ENCODE data around the gene SLC22A12. TPM values are rescaled to one million over a fixed set of nuclear protein-coding genes. Genes with fewer than 3 reads are reported as not detected.

The SLC22A12 gene
- total and polyA plus RNA-seq, 12 donors: not detected

GRCh38 chr11:64607381-64607985 is 16.5 kb downstream of the SLC22A12 start:
- WGBS, 2 donors: 64 to 68% methylated on average over 43 to 55 of the region's 55 CpGs
- intact Hi-C loops (cut with DNase I): no loop called here
- H3K4me1 ChIP-seq: peaks cover 0 to 15% (median 9%) of the 10 kb centered on the region in 9 donors
- H3K36me3 ChIP-seq: no peaks in the 10 kb centered on the region
- no peaks in the 10 kb centered on the region for H3K9me3 ChIP-seq
- H3K27ac ChIP-seq: no peak overlapping the region
- TF ChIP-seq CTCF (IDR thresholded peaks at IDR 0.05): no peak
- H3K27me3 ChIP-seq: peaks cover 0 to 41% (median 14%) of the 10 kb centered on the region in 7 donors
- H3K4me3 ChIP-seq: peak overlapping the region in 8 of 10 donors; percentile 2 to 41 (median 28)
- ATAC-seq (peak in 3 of 8 donors; percentile 5 to 16 (median 7)), DNase-seq (peak in 1 of 2 donors; percentile 13)

- 15 to 19% methylated on average over 18 of the region's 18 CpGs for WGBS, 2 donors
- Histone ChIP-seq H3K27ac (no peak overlapping the region), H3K4me3 (peak overlapping the region in 8 of 10 donors; percentile 2 to 41 (median 28)), H3K27me3 (peaks cover 0 to 41% (median 14%) of the 10 kb centered on the region in 7 donors), H3K9me3 (no peaks in the 10 kb centered on the region), H3K4me1 (peaks cover 0 to 15% (median 9%) of the 10 kb centered on the region in 9 donors), H3K36me3 (no peaks in the 10 kb centered on the region)
- DNase-seq (peak in 1 of 2 donors; percentile 28), ATAC-seq (peak in 7 of 8 donors; percentile 54 to 78 (median 66))
- TF ChIP-seq CTCF (IDR thresholded peaks at IDR 0.05): no peak
- intact Hi-C loops (cut with DNase I): no loop called here
Observed at GRCh38 chr11:64608046-64608445, 17.0 kb downstream of the SLC22A12 start.

DNA sequence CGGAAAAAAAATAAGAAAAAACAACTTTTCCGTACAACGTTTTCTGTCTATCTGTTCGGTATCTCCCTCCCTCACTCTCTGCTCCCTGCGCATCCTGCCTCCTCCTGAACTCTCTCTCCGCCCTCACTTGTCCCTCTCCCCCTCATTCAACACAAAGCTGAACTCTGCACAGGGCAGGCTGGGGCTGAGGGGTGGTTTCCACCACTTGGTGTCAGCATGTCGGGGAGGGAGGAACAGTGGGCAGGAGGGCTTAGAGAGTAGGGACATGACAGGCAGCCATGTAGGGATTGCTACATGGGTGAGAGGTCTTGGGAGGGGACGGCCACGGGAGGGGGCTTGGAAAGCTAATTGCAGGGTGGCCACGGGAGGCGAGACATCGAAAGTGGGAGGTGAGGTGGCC is 17.6 kb downstream of the SLC22A12 start:
- DNase-seq: peak in 1 of 2 donors; percentile 3
- Histone ChIP-seq H3K9me3 (no peaks in the 10 kb centered on the region), H3K27ac (no peak overlapping the region), H3K4me1 (peaks cover 0 to 15% (median 9%) of the 10 kb centered on the region in 9 donors), H3K4me3 (peak overlapping the region in 4 of 10 donors; percentile 32 to 41 (median 36)), H3K36me3 (no peaks in the 10 kb centered on the region), H3K27me3 (peaks cover 0 to 41% (median 14%) of the 10 kb centered on the region in 7 donors)
- intact Hi-C loops (cut with DNase I): no loop called here
- ATAC-seq: no peak
- no peak for TF ChIP-seq CTCF (IDR thresholded peaks at IDR 0.05)
- WGBS, 2 donors: 58 to 65% methylated on average over 12 of the region's 12 CpGs

DNA sequence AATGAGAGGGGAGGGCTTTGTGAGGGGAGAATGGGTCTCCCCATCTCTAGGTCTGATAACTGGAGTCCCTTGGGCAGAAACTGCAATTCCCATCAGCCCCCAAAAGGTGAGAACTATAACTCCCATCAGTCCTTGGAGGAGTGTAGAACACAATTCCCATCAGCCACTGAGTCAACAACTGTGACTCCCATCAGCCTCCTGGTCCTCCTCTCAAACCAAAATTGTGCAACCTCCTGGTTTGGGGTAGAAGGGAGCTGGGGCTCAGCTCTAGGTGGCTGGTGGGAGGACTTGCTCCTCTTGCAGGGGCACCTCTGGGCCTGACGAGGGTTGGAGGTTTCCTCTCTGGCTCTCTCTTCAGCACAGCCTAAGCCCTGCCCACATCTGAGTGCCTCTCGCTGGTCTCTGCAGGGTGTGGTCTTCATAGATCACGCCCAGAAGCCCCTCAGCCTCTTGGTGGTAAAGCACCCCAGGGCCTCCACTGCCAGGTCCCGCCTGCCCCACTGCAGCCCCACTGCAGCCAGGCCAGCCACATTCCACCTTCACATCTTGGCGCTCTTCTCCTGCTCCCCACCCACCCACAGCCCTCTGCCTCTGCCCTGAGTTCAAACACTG is 18.5 kb downstream of the SLC22A12 start:
- Histone ChIP-seq H3K27ac (no peak overlapping the region), H3K27me3 (peaks cover 0 to 41% (median 14%) of the 10 kb centered on the region in 7 donors), H3K36me3 (no peaks in the 10 kb centered on the region), H3K4me1 (peaks cover 0 to 15% (median 9%) of the 10 kb centered on the region in 9 donors), H3K4me3 (no peak overlapping the region), H3K9me3 (no peaks in the 10 kb centered on the region)
- peak in 1 of 8 donors; percentile 10 for ATAC-seq
- intact Hi-C loops (cut with DNase I): no loop called here
- TF ChIP-seq CTCF (IDR thresholded peaks at IDR 0.05): no peak
- peak in 1 of 2 donors; percentile 1 for DNase-seq
- 71 to 93% methylated on average over 5 of the region's 5 CpGs for WGBS, 2 donors

Data from heart right ventricle (tissue), 16 donors.